DOHH2 (cell line): ENCODE measurements around the gene FBLN2.

Source experiments
- H3F3A ChIP-seq: fragments of 200-600 bp; sonication (generic), shearing (Covaris generic); 2 replicates; pipeline ENCODE4 v1.6.0; 2016; ENCODE audit warnings: antibody characterized with exemption, mild to moderate bottlenecking; ENCODE audit not compliant: control insufficient read depth, insufficient read depth
- H3K27ac ChIP-seq: fragments of 200-600 bp; sonication (generic); 2 replicates; pipeline ENCODE4 v1.5.1; 2014; ENCODE audit warnings: low read depth, mild to moderate bottlenecking, low read length, moderate library complexity
- H3K27me3 ChIP-seq: fragments of 200-600 bp; sonication (generic); 2 replicates; pipeline ENCODE4 v1.6.1; 2014; ENCODE audit warnings: mild to moderate bottlenecking, low read length, mixed read lengths; ENCODE audit not compliant: control insufficient read depth
- H3K36me3 ChIP-seq: fragments of 200-600 bp; sonication (generic); 2 replicates; pipeline ENCODE4 v1.6.1; 2014; ENCODE audit warnings: mild to moderate bottlenecking, low read length, moderate library complexity, mixed read lengths; ENCODE audit not compliant: control insufficient read depth
- H3K4me1 ChIP-seq: fragments of 200-600 bp; sonication (generic); 2 replicates; pipeline ENCODE4 v1.6.1; 2014; ENCODE audit warnings: mild to moderate bottlenecking, low read length, mixed read lengths; ENCODE audit not compliant: control insufficient read depth
- H3K4me2 ChIP-seq: fragments of 200-600 bp; sonication (generic); 2 replicates; pipeline ENCODE4 v1.6.0; 2014; ENCODE audit warnings: mild to moderate bottlenecking, low read length, moderate library complexity
- H3K4me3 ChIP-seq: fragments of 200-600 bp; sonication (generic); 2 replicates; pipeline ENCODE4 v1.5.1; 2014; ENCODE audit warnings: mild to moderate bottlenecking, low read length, mixed read lengths
- H3K79me2 ChIP-seq: fragments of 200-600 bp; sonication (generic); 2 replicates; pipeline ENCODE4 v1.6.1; 2014; ENCODE audit warnings: mild to moderate bottlenecking, low read length, mixed read lengths; ENCODE audit not compliant: control insufficient read depth
- H3K9me2 ChIP-seq: fragments of 200-600 bp; sonication (generic); replicated peaks from 2 replicates; pipeline ENCODE4 v1.6.1; 2014; ENCODE audit warnings: mild to moderate bottlenecking, low read length, mixed read lengths; ENCODE audit not compliant: control insufficient read depth
- H3K9me3 ChIP-seq: fragments of 200-600 bp; sonication (generic); 2 replicates; pipeline ENCODE4 v1.6.1; 2014; ENCODE audit warnings: antibody characterized with exemption, low read length, mixed read lengths; ENCODE audit not compliant: control insufficient read depth, insufficient read depth
- H4K20me1 ChIP-seq: fragments of 200-600 bp; sonication (generic); 2 replicates; pipeline ENCODE4 v1.6.0; 2014; ENCODE audit warnings: low read depth, mild to moderate bottlenecking, antibody characterized with exemption, low read length, moderate library complexity; ENCODE audit not compliant: control insufficient read depth, insufficient read depth
- CTCF ChIP-seq: fragments of 200-600 bp; sonication (generic); IDR thresholded peaks from one replicate; pipeline ENCODE4 v1.5.1; 2014; ENCODE audit warnings: antibody characterized with exemption, mild to moderate bottlenecking, low read depth, low read length; ENCODE audit not compliant: poor library complexity, severe bottlenecking
- EZH2phosphoT487 ChIP-seq: fragments of 200-600 bp; sonication (generic); IDR thresholded peaks from 2 replicates; pipeline ENCODE4 v1.6.1; 2017; ENCODE audit warnings: borderline replicate concordance, mild to moderate bottlenecking, antibody characterized with exemption, low read length, moderate library complexity, mixed read lengths

The FBLN2 gene

GRCh38 chr3:13684350-13684749, 135.4 kb downstream of the FBLN2 start:
- Histone ChIP-seq H3F3A (no peaks in the 10 kb centered on the region), H4K20me1 (no peaks in the 10 kb centered on the region), H3K9me3 (no peaks in the 10 kb centered on the region), H3K79me2 (no peaks in the 10 kb centered on the region), H3K27me3 (peaks cover 4% of the 10 kb centered on the region; the same call in 1 of the 2 replicates), H3K9me2 (no peaks in the 10 kb centered on the region), H3K4me2 (no peak overlapping the region), H3K4me3 (no peak overlapping the region), H3K4me1 (no peaks in the 10 kb centered on the region), H3K36me3 (no peaks in the 10 kb centered on the region), H3K27ac (no peak overlapping the region)
- no peak for TF ChIP-seq CTCF
- TF ChIP-seq EZH2phosphoT487: no peak

- no peaks in the 10 kb centered on the region for H3K4me1 ChIP-seq
- H3K36me3 ChIP-seq: no peaks in the 10 kb centered on the region
- no peak overlapping the region for H3K4me2 ChIP-seq
- no peaks in the 10 kb centered on the region for H3K9me2 ChIP-seq
- TF ChIP-seq EZH2phosphoT487: no peak
- TF ChIP-seq CTCF: no peak
- H3K27me3 ChIP-seq: peaks cover 6% of the 10 kb centered on the region; the same call in 1 of the 2 replicates
- H3K9me3 ChIP-seq: no peaks in the 10 kb centered on the region
- no peaks in the 10 kb centered on the region for H3K79me2 ChIP-seq
- no peak overlapping the region for H3K4me3 ChIP-seq
- H3F3A ChIP-seq: no peaks in the 10 kb centered on the region
- no peak overlapping the region for H3K27ac ChIP-seq
- H4K20me1 ChIP-seq: no peaks in the 10 kb centered on the region
These were observed 135.9 kb downstream of the FBLN2 start for GRCh38 chr3:13684854-13685253.

GRCh38 chr3:13685721-13686120, 136.8 kb downstream of the FBLN2 start:
- Histone ChIP-seq H3K4me2 (no peak overlapping the region), H3K27me3 (peaks cover 6% of the 10 kb centered on the region; the same call in 1 of the 2 replicates), H3K9me3 (no peaks in the 10 kb centered on the region)

More at GRCh38 chr3:13685721-13686120, 136.8 kb downstream of the FBLN2 start:
- no peaks in the 10 kb centered on the region for H3K9me2 ChIP-seq
- no peak overlapping the region for H3K4me3 ChIP-seq
- H3K4me1 ChIP-seq: no peaks in the 10 kb centered on the region
- no peaks in the 10 kb centered on the region for H4K20me1 ChIP-seq
- TF ChIP-seq CTCF (no peak), EZH2phosphoT487 (no peak)
- no peaks in the 10 kb centered on the region for H3K36me3 ChIP-seq
- no peaks in the 10 kb centered on the region for H3F3A ChIP-seq
- no peak overlapping the region for H3K27ac ChIP-seq
- no peaks in the 10 kb centered on the region for H3K79me2 ChIP-seq
